WERI-Rb-1 (cell line): ENCODE results near the gene TNS1.

Experiments
- DNase-seq: peaks from one replicate; pipeline ENCODE4 v3.0.0-alpha.2; 2020
- H3K27ac ChIP-seq: fragments of 250-450 bp; sonication (Bioruptor Pico); 2 replicates; pipeline ENCODE4 v1.5.1; 2020; ENCODE audit warnings: mild to moderate bottlenecking, moderate library complexity
- H3K27me3 ChIP-seq: fragments of 250-450 bp; sonication (Bioruptor Pico); 2 replicates; pipeline ENCODE4 v1.5.1; 2021; ENCODE audit warnings: mild to moderate bottlenecking, low read depth, moderate library complexity; ENCODE audit not compliant: insufficient read depth, severe bottlenecking
- H3K36me3 ChIP-seq: fragments of 250-450 bp; sonication (Bioruptor Pico); 2 replicates; pipeline ENCODE4 v1.5.1; 2020; ENCODE audit warnings: mild to moderate bottlenecking, moderate library complexity
- H3K4me3 ChIP-seq: 2 replicates; pipeline ENCODE4 v1.5.1; 2011; ENCODE audit warnings: low read depth, mild to moderate bottlenecking, control low read depth, low read length
- H3K9me3 ChIP-seq: fragments of 250-450 bp; sonication (Bioruptor Pico); 2 replicates; pipeline ENCODE4 v1.5.1; 2021; ENCODE audit warnings: mild to moderate bottlenecking, moderate library complexity; ENCODE audit not compliant: severe bottlenecking
- CTCF ChIP-seq: IDR thresholded peaks from 2 replicates; pipeline ENCODE4 v1.5.1; 2011; ENCODE audit warnings: low read depth, mild to moderate bottlenecking, control low read depth, inconsistent platforms, low read length

The TNS1 gene

DNA sequence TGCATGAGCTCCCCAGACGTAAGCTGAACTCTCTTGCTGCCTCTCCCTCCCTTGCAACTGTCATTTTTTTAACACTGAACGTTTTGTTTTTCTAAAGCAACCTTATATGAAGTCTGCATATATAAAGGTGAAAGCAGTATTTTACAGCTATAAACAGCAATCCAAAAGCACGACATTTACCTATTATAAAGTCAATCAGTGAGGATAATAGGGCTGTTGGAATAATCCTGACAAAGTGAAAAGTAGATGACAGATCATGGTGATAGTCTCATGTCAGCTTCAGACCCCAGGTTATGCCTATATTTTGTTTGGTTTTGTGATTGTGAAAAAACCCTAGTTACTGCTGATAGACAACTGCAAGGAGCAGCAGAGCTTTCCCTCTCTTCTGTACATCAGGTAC lies 195.8 kb downstream of the TNS1 start:
- H3K36me3 ChIP-seq = no peaks in the 10 kb centered on the region
- H3K9me3 ChIP-seq = no peaks in the 10 kb centered on the region
- no peaks in the 10 kb centered on the region for H3K27me3 ChIP-seq
- DNase-seq = no peak
- no peak overlapping the region for H3K4me3 ChIP-seq
- no peak overlapping the region for H3K27ac ChIP-seq
- TF ChIP-seq CTCF = no peak

GRCh38 chr2:217806482-217806765 lies 196.4 kb downstream of the TNS1 start:
- Histone ChIP-seq H3K4me3 (no peak overlapping the region), H3K27ac (no peak overlapping the region), H3K36me3 (no peaks in the 10 kb centered on the region), H3K9me3 (no peaks in the 10 kb centered on the region), H3K27me3 (no peaks in the 10 kb centered on the region)
- DNase-seq = no peak
- no peak for TF ChIP-seq CTCF

DNA sequence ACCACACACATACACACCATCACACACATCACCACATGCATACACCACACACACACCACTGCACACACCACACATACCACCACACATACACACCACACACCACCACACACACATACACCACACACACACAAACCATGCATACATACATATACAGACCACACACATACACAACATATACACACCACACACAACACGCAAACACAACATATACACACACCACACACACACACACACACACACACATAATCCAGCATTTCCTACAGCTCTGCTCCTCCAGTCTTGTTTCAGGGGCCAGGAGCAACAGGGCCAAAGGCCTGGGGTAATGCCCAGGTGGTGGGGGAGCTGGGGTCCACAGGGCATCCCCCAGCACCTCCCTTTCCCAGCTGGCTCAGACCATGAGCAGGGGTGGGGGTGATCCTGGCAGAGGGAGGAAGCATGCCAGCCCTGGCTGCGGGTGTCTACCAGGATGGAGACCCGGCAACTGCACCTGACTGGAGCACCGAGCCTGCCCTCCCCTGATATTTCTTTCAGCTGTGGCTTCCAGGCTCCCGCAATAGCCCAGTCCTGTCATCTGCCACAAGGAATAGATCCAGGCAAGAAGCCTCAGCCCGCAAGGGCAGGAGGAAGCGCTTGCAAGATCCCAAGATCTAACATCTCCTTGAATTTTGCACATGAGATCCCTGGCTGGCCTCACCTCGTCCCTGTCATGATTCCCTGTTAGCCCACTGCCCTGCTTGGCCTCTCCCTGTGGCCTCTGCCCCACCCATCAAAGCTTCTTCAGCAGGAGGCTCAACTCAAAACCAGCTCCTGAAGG lies 196.9 kb downstream of the TNS1 start:
- Histone ChIP-seq H3K9me3 (no peaks in the 10 kb centered on the region), H3K36me3 (no peaks in the 10 kb centered on the region), H3K27me3 (no peaks in the 10 kb centered on the region), H3K4me3 (no peak overlapping the region), H3K27ac (no peak overlapping the region)
- DNase-seq = no peak
- no peak for TF ChIP-seq CTCF

DNA sequence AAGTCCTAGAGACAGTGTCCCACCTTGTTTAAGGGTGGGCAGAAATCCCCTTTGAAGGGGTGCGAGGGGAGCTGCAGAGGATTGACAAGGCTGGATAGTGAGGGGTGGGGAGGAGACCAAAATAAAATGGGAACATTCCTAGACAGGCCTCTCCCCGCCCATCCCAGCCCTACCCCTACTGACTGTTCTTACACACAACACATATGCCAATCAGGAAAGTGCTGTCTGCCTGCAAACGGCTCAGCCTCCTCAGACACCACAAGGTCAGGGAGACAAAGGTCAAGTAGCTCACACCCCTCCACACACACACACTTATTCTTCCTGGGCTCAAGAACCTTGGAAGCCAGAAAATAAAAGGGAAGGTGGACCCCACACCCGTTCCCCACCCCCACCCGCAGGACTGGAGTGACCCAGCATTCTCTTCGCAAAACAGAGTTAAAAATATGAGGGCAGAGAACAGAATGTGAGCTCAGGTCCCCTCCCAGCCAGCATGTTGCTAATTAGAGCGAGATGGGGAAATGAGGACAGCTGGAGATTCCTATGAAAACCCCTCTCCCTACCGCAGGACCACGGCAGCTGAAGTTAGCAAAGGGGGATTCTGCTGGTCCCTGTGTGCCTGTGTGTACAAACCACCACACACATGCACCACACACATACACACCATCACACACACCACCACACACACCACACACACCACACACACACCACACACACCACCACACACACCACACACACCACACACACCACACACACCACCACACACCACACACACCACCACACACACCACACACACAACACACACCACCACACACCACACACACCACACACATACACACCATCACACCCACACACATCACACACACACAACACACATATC lies 197.8 kb downstream of the TNS1 start:
- no peak for TF ChIP-seq CTCF
- no peak for DNase-seq
- H3K27me3 ChIP-seq = no peaks in the 10 kb centered on the region
- H3K4me3 ChIP-seq = no peak overlapping the region
- H3K27ac ChIP-seq = no peak overlapping the region
- no peaks in the 10 kb centered on the region for H3K9me3 ChIP-seq
- no peaks in the 10 kb centered on the region for H3K36me3 ChIP-seq

GRCh38 chr2:217804338-217804737 lies 198.5 kb downstream of the TNS1 start:
- DNase-seq = no peak
- Histone ChIP-seq H3K9me3 (no peaks in the 10 kb centered on the region), H3K27me3 (no peaks in the 10 kb centered on the region), H3K36me3 (no peaks in the 10 kb centered on the region), H3K27ac (no peak overlapping the region), H3K4me3 (no peak overlapping the region)
- TF ChIP-seq CTCF = no peak
